K562 (cell line): ENCODE results near the gene NPC1. TPM values are rescaled to one million over a fixed set of nuclear protein-coding genes. Genes with fewer than 3 reads are reported as not detected.

Experiments used
- CREB3L1 ChIP-seq: fragments of 450-650 bp; IDR thresholded peaks from 2 replicates; pipeline ENCODE4 v1.6.1; 2014; ENCODE audit warnings: low read depth, mild to moderate bottlenecking, moderate library complexity, borderline replicate concordance
- FOXM1 ChIP-seq, 2 experiments: fragments of 450-650 bp in 1 of 2; sonication (generic) in 1 of 2; formaldehyde crosslinking in 1 of 2; IDR thresholded peaks; 2 replicates each; pipeline versions ENCODE4 v1.6.1 to v1.9.0; 2017 to 2022; ENCODE audit warnings: low read depth in 2 of 2, mild to moderate bottlenecking in 2 of 2, missing genetic modification reagents in 1 of 2, moderate library complexity in 1 of 2
- ILF3 ChIP-seq: fragments of 450-650 bp; IDR thresholded peaks from 2 replicates; pipeline ENCODE4 v1.6.1; 2018; ENCODE audit warnings: antibody characterized with exemption, mild to moderate bottlenecking, moderate library complexity, borderline replicate concordance
- JUND ChIP-seq, 2 experiments: IDR thresholded peaks; 2 replicates in 1 of 2; 3 replicates in 1 of 2; pipeline ENCODE4 v1.6.1; 2011; ENCODE audit warnings: borderline replicate concordance in 2 of 2, low read depth in 2 of 2, low read length in 2 of 2, improper control_type of control experiment in 1 of 2, missing biosample characterization in 1 of 2, missing genetic modification characterization in 1 of 2, missing genetic modification reagents in 1 of 2
- KDM5B ChIP-seq: fragments of 200-600 bp; sonication (generic); IDR thresholded peaks from 2 replicates; pipeline ENCODE4 v1.6.1; 2012; ENCODE audit warnings: low read depth, mild to moderate bottlenecking, moderate library complexity, low read length, control low read depth, inconsistent platforms; ENCODE audit not compliant: insufficient replicate concordance
- L3MBTL2 ChIP-seq: fragments of 450-650 bp; IDR thresholded peaks from 2 replicates; pipeline ENCODE4 v1.6.1; 2016; ENCODE audit warnings: mild to moderate bottlenecking, moderate library complexity
- MTA3 ChIP-seq: fragments of 450-650 bp; formaldehyde crosslinking; IDR thresholded peaks from 2 replicates; pipeline ENCODE4 v1.6.1; 2017; ENCODE audit warnings: mild to moderate bottlenecking, borderline replicate concordance
- MYC ChIP-seq, 2 experiments: fragments of 250-450 bp in 1 of 2; sonication (Bioruptor Pico) in 1 of 2; IDR thresholded peaks; 2 replicates each; pipeline versions ENCODE4 v1.5.1 to v1.6.1; 2012 to 2021; ENCODE audit warnings: low read depth in 2 of 2, borderline replicate concordance in 1 of 2, improper control_type of control experiment in 1 of 2, low read length in 1 of 2, mild to moderate bottlenecking in 1 of 2, moderate library complexity in 1 of 2
- NR2C2 ChIP-seq, 2 experiments: fragments of 200-800 bp in 1 of 2; sonication (Bioruptor generic) in 1 of 2; sonication (generic) in 1 of 2; formaldehyde crosslinking in 1 of 2; IDR thresholded peaks; 2 replicates each; pipeline versions ENCODE4 v1.6.1 to v1.8.0; 2016 to 2022; ENCODE audit warnings: mild to moderate bottlenecking in 1 of 2, missing compliant biosample characterization in 1 of 2, missing genetic modification characterization in 1 of 2, missing genetic modification reagents in 1 of 2
- NR3C1 ChIP-seq: sonication (generic); formaldehyde crosslinking; IDR thresholded peaks from 2 replicates; pipeline ENCODE4 v1.8.1; 2022; ENCODE audit warnings: missing genetic modification reagents
- OTX1 ChIP-seq: fragments of 450-650 bp; formaldehyde crosslinking; IDR thresholded peaks from 2 replicates; pipeline ENCODE4 v1.4.0; 2022; ENCODE audit warnings: mild to moderate bottlenecking
- SIN3B ChIP-seq: fragments of 450-650 bp; IDR thresholded peaks from 2 replicates; pipeline ENCODE4 v1.6.1; 2017; ENCODE audit warnings: low read depth, mild to moderate bottlenecking, moderate library complexity
- SNIP1 ChIP-seq: fragments of 450-650 bp; IDR thresholded peaks from 2 replicates; pipeline ENCODE4 v1.7.1; 2017; ENCODE audit warnings: low read depth, mild to moderate bottlenecking
- TAL1 ChIP-seq: fragments of 450-650 bp; IDR thresholded peaks from 2 replicates; pipeline ENCODE4 v1.6.1; 2016; ENCODE audit warnings: mild to moderate bottlenecking
- TBL1XR1 ChIP-seq, 2 experiments: IDR thresholded peaks; 2 replicates each; pipeline ENCODE4 v1.6.1; 2012; ENCODE audit warnings: improper control_type of control experiment in 2 of 2, low read length in 2 of 2, mild to moderate bottlenecking in 1 of 2
- TFAP4 ChIP-seq: sonication (generic); formaldehyde crosslinking; IDR thresholded peaks from 2 replicates; pipeline ENCODE4 v1.8.0; 2022; ENCODE audit warnings: missing genetic modification reagents, mild to moderate bottlenecking, moderate library complexity, borderline replicate concordance
- VEZF1 ChIP-seq: fragments of 200-800 bp; sonication (Bioruptor generic); IDR thresholded peaks from 2 replicates; pipeline ENCODE4 v1.6.1; 2017; ENCODE audit warnings: missing genetic modification characterization, missing compliant biosample characterization
- ZBTB1 ChIP-seq: sonication (generic); formaldehyde crosslinking; IDR thresholded peaks from 2 replicates; pipeline ENCODE4 v1.8.1; 2023; ENCODE audit warnings: missing genetic modification reagents, low read depth, mild to moderate bottlenecking, borderline replicate concordance
- ZBTB17 ChIP-seq: fragments of 450-650 bp; formaldehyde crosslinking; IDR thresholded peaks from 2 replicates; pipeline ENCODE4 v1.4.0; 2020; ENCODE audit warnings: mild to moderate bottlenecking
- ZNF12 ChIP-seq: sonication (generic); formaldehyde crosslinking; IDR thresholded peaks from 2 replicates; pipeline ENCODE4 v1.4.0; 2020; ENCODE audit warnings: mild to moderate bottlenecking, missing genetic modification reagents
- ZNF583 ChIP-seq: fragments of 250-450 bp; sonication (Bioruptor Pico); IDR thresholded peaks from 2 replicates; pipeline ENCODE4 v1.4.0; 2020
- polyA plus RNA-seq, 8 experiments: library from polyadenylated mRNA; depleted of rRNA in 4 of 8; stranded (reverse) in 5 of 8; unstranded in 3 of 8; fragments of >200 nt; fragmentation: Nextera tagmentation in 2 of 8; fragmentation: Illumina TruSeq in 1 of 8; extraction: Ambion mirVana in 2 of 8; extraction: Trizol in 1 of 8; gene quantifications; 2 replicates each; pipeline versions ENCODE4 v1.2.1 to v1.2.3, GENCODE V29; 2011 to 2014; ENCODE audit warnings: inconsistent platforms in 1 of 8, missing spikeins in 1 of 8
- total RNA-seq, 7 experiments: library from RNA; depleted of rRNA in 6 of 7; stranded (reverse); fragments of >200 nt in 6 of 7; fragmentation: Illumina TruSeq in 2 of 7; extraction: Trizol in 2 of 7; gene quantifications; 2 replicates each; pipeline versions ENCODE4 v1.2.1 to v1.2.3, GENCODE V29; 2011 to 2021; ENCODE audit warnings: low replicate concordance in 1 of 7

The NPC1 gene
- total and polyA plus RNA-seq, 9 of the 15 experiments (the other 6 are each of a cell fraction or from before 2014, with no cell fraction given), result 17.1 to 45.9 (median 27.6) TPM

- TF ChIP-seq L3MBTL2 (peak; percentile 98), ZBTB1 (CRISPR knock-in tag) (peak; percentile 59; the same call in 1 of the 2 replicates), MTA3 (peak; percentile 60), ZNF12 (CRISPR knock-in tag) (peak; percentile 45; the same call in 1 of the 2 replicates), MYC (IDR thresholded peaks at IDR 0.05; ENCODE audit: low read depth, low read length) (peak; percentile 90), MYC (CRISPR knock-in tag; IDR thresholded peaks at IDR 0.05; ENCODE audit: borderline replicate concordance, low read depth) (peak; percentile 70; the same call in 1 of the 2 replicates), ZNF583 (0 out of 2 replicates have a peak, but pooled peaks have one; percentile 62), OTX1 (CRISPR knock-in tag) (0 out of 2 replicates have a peak, but pooled peaks have one; percentile 71), SNIP1 (peak; percentile 99), JUND (IDR thresholded peaks at IDR 0.05; ENCODE audit: borderline replicate concordance, low read depth, low read length) (peak; percentile 82), JUND (tag; IDR thresholded peaks at IDR 0.05; ENCODE audit: borderline replicate concordance, low read depth, low read length) (no peak; the same call in 2 of the 3 replicates), NR2C2 (CRISPR knock-in tag; IDR thresholded peaks at IDR 0.05) (peak; percentile 65; the same call in 1 of the 2 replicates), NR2C2 (tag; IDR thresholded peaks at IDR 0.05) (peak; percentile 95), KDM5B (peak; percentile 93), TAL1 (0 out of 2 replicates have a peak, but pooled peaks have one; percentile 3), TFAP4 (peak; percentile 66), TBL1XR1 (IDR thresholded peaks at IDR 0.05; ENCODE audit: low read length in 2 of 2) (peak in 1 of 2 experiments; percentile 56; a peak in 1 of 4 replicates), SIN3B (peak; percentile 57; the same call in 1 of the 2 replicates), NR3C1 (CRISPR knock-in tag) (no peak; the same call in 1 of the 2 replicates), VEZF1 (CRISPR knock-in tag) (peak; percentile 59), ILF3 (0 out of 2 replicates have a peak, but pooled peaks have one; percentile 55), ZBTB17 (CRISPR knock-in tag) (peak; percentile 64; the same call in 1 of the 2 replicates), FOXM1 (IDR thresholded peaks at IDR 0.05; ENCODE audit: low read depth) (peak; percentile 75), FOXM1 (CRISPR knock-in tag; IDR thresholded peaks at IDR 0.05; ENCODE audit: low read depth) (no peak; the same call in 1 of the 2 replicates), CREB3L1 (peak; percentile 44)
Observed at GRCh38 chr18:23503038-23503962, 83.0 kb downstream of the NPC1 start, which contains the start of gene RMC1 (continued).
